ENCODE measurements around the gene FBXL7.
"Not testable (repeated sequence)": the region's sequence is repeated elsewhere in the genome, so short reads cannot be mapped to it uniquely, and the experiment has no call there.

FBXL7 gene

DNA sequence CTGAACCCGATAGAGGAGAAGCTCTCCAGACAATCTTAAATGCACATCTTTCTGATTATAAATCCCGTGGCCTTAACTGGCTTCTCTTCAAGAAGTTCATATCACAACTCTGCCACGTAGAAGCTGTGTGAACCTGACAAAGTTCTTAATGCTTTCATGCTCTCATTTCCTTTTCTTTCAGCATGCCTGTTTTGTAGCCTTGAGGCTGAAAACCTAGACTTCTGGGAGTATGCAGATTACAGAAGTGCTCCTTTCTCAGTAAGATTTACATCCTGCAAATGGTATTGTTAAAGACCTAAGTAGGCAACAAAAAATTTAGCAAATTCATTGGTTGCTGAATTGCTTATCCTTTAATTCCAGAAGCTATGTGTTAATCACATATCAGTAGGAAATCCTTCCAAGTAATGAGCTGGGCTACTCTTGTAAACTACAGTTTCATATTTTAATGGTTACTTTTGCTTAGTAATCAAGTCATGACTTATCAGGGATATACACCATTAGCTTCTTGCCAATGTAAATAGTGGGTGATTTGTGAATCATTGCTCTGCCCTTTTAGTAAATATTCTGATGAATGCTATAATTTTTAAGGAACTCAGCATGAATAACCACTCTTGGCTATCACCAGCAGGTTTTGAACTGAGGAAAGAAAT lies 334.7 kb downstream of the FBXL7 start:
- DNase-seq = no peak

DNA sequence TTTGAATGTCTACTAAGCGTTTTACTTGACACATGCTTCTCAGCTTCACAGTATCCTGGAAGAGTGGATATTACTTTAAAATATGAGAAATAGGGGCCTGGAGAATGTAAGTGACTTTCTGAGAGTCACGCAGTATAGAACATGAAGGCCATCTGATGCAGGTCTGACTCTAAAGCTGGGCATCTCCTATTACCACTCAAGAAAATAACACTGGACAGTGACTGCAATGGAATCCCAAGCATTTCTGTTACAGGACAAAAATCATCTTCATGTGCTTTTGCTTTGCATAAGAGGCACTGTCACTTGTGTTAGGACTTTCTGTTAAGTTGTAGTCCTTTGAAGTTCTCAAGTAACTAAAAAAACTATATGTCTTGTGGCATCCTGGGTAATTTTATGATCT lies 335.5 kb downstream of the FBXL7 start:
- no peak for DNase-seq

DNA sequence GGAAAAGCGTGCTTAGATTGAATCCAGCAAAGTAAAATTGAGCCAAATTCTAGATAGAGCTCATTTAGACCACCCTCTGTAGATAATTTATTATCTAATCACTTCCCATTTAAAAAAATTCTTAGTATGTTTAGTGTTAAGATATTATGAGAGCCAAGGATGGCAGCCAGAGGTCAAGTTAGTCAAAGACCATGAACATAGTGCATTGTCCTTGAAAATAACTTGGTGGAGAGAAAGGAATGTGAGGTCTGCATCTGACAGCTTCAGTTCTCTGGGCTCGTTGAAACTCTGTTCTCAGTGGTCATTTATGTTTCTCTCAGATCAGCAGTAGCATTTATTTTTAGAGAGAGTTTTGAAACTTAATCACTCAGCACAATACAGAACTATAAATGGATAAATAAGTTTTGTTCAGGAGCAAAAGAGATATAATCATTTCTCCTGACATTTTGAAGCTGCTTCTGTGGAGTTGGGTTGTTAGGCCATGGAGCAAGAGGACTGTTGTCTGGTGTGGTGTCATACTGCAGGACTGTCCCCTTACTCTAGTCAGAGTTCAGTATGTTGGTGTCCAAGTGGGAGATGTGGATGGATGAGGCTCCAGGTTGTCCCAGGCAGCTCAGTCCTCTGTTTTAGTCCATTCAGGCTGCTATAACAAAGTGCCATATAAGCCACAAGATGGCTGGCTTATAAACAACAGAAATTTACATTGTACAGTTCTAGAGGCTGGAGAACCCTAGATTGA lies 337.7 kb downstream of the FBXL7 start:
- DNase-seq = no peak

DNA sequence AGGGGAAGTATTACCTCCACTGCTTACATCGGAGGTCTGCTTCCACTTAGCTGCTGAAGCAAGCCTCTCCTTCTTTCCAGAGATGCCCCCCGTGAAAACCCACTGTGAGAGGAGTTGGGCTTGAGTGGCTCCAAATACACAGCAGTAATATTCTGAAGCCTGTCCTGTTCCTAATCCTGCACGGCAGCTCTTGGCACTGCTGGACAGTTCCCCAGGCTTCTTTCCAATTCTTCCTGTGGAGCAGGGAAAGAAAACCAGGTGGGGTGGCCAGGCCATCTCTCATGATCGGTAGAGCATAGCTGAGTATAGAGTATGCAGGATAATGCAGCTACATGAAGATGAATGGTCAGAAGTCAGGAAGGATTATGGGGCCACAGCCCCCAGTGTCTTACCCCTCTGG lies 344.3 kb downstream of the FBXL7 start:
- no peak for DNase-seq

- DNase-seq = no peak
These were observed 344.9 kb downstream of the FBXL7 start for GRCh38 chr5:15844871-15845270.

- no peak for DNase-seq
These were observed 350.6 kb downstream of the FBXL7 start for GRCh38 chr5:15850536-15850935.

DNA sequence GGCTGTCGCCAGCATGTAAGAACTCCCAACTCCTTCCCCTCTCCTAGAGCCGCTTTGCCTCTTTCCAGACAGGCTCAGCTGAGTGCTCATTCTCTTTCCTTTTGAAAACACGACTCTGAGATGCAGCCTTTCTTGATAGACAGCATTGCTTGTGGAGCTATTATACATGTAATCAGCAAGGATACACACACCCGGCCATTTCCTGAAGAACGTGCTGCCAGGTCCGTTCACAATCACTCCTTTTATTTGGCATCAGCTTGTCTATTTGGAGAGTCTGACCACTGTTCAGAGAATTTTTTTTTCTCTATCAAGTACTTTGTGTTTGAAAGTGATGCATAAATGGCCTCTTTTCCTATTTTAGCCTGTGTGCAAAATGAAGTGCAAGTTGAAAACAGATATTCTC lies 351.0 kb downstream of the FBXL7 start:
- DNase-seq = no peak

DNA sequence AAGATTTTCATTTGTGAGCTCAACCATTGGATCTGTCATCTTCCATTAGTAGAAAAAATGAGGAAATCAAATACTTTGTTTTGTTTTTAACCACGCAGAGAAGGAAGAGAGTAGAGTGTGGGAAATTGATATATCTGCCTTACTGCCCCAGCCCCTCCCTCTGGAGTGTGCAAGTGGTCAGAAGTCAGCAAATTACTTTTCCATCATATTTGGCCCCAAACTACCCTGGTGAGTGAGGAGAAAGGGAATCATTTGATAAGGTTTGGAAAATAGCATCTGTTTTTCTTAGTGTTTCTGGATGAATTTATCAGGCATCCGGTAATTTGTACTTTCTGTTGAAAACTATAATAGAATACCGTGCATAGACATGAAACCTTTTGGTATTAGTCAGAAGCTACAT lies 352.2 kb downstream of the FBXL7 start:
- no peak for DNase-seq

DNA sequence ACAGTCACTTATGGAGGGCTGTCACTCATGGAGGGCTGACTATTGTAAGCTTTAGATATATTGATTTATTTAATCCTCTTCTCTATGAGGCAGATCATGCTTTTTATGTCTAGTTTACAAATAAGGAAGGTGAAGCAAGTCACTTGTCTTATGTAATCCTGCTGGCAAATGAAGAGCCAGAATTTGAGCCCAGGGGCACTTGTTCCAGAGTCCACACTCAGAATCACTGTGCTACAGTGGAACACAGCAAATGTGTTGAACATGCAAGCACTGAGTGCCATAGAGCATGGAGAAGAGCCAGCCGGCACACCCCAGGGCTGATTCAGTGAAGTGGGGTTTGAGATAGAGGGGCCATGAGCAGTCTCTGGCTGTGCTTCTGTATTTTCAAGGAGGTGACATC lies 353.0 kb downstream of the FBXL7 start:
- no peak for DNase-seq

GRCh38 chr5:15858326-15858725 lies 358.3 kb downstream of the FBXL7 start:
- no peak for DNase-seq

GRCh38 chr5:15864536-15865215 lies 364.7 kb downstream of the FBXL7 start:
- DNase-seq = no peak

GRCh38 chr5:15872259-15872658 lies 372.3 kb downstream of the FBXL7 start:
- DNase-seq = not testable (repeated sequence)

DNA sequence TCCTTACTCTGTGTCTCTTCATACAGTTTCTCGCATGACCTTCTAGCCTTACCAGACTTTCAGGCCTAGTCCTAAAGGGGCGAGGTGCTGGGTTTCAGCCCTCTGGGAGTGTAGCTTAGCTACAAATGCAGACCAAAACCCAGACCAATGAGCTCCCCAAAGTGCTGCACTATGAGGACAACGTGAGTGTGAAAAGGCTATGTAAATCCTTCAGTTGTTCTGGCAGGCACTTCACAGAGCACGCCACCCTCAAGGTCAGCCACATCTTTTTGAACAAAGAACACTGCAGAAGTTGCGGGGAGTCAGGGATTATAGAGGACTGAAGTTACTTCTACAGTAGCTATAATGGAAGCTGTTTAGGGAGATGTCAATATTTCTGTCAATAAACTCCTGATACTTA lies 377.9 kb downstream of the FBXL7 start:
- DNase-seq = no peak

DNA sequence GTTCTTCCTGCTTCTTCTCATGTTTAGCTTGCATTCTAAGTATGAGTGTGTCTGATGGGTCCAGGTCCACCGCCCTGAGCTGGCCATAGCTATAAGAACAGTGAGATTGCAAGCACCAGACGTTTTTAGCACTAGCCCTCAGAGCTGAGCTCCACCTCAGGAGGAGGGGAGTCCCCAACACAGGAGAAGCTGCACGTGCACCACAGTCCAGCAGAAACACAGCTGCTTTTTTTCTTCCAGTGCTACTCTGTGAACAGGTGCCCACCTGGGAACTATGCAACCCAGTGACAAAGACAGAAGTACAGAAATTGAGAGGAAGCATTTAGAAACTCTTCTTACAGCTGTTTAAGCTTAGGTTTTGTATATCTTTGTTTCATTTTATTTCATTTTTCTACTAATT lies 380.2 kb downstream of the FBXL7 start:
- no peak for DNase-seq

- no peak for DNase-seq
These were observed 385.2 kb downstream of the FBXL7 start for GRCh38 chr5:15885156-15885555.

DNA sequence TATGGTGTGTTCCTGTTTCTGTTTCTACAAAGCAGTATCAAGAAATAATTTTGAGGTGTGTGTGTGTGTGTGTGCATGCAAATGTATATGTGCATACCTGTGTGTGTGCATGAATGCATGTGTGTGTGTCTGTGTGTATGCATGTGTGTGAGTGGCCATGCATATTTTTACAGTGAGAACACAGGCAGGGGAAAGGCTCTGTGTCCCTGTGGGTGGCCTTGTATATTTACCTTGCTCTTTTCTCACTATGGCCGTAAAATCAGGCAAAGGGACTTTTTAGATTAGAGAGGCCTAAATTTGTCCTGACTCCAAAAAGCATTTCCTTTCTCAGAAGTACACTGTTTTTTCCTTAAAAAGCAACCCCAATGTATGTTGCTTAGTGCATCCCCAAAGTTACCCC lies 386.2 kb downstream of the FBXL7 start:
- no peak for DNase-seq

GRCh38 chr5:15887093-15887492 lies 387.1 kb downstream of the FBXL7 start:
- DNase-seq = no peak

GRCh38 chr5:15889001-15889400 lies 389.0 kb downstream of the FBXL7 start:
- DNase-seq = no peak

- no peak for DNase-seq
These were observed 393.9 kb downstream of the FBXL7 start for GRCh38 chr5:15893866-15894265.

DNA sequence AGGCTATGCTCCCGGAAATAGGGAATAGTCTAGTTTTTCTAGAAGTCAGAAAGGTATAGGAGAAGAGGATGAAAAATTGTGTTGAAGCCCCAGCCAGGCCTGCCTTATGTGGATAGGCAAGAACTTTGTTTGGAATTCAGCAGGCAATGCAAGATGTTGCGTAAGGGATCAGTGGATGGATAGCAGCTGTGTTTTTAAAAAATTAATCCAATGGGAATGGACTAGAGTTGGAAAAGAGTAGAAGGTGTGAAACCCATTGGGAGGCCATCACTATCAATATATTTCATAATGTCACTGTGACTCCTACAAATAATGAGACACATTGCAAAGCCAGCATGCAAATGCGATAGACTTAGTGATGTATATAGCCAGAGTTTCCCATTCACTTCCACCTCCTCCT lies 397.7 kb downstream of the FBXL7 start:
- DNase-seq = no peak

- DNase-seq = no peak
These were observed 398.7 kb downstream of the FBXL7 start for GRCh38 chr5:15898641-15899040.

GRCh38 chr5:15899481-15899880 lies 399.5 kb downstream of the FBXL7 start:
- no peak for DNase-seq

GRCh38 chr5:15901151-15901550 lies 401.2 kb downstream of the FBXL7 start:
- DNase-seq = no peak

DNA sequence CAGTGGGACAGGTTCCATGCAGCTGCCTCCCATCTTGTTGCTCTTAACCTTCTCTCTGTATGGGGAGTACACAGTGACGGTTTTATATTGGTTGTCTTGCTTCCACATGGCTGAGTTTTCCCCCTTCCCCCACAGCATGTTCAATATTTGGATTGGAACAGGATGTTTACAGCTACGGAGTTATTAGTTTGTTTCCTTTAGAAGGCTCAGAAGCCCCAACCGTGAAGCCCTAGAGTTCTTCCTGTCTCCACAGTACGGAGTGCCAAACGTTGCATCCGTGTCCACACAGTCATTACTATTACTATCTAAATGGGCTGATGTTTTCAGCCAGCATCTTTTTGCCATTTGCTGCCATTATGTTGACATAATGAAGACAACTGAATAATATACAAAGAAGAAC lies 402.1 kb downstream of the FBXL7 start:
- DNase-seq = no peak

All from activated CD4-positive, CD25-positive, alpha-beta regulatory T cell (primary cell).